H1 (cell line): ENCODE measurements around the gene REG1B. TPM values are rescaled to one million over a fixed set of nuclear protein-coding genes. Genes with fewer than 3 reads are reported as not detected.

ENCODE experiments used
- CTCF ChIA-PET: fragments of 300-600 bp; sonication (Branson Sonifier 250); formaldehyde crosslinking; loops from one replicate; lab custom pipeline; 2021; ENCODE audit not compliant: partially characterized antibody; lab: Charles Lee
- POLR2A ChIA-PET: fragments of 300-600 bp; sonication (Branson Sonifier 250); formaldehyde crosslinking; loops from one replicate; lab custom pipeline; 2021; ENCODE audit warnings: inconsistent platforms; ENCODE audit not compliant: partially characterized antibody; lab: Charles Lee
- DNase-seq, 2 experiments: peaks; one replicate each; pipeline versions ENCODE4 v3.0.0 to v3.0.0-alpha.2; 2010 to 2022; ENCODE audit warnings: low spot score in 2 of 2, low read depth in 1 of 2, mixed read lengths in 1 of 2
- FAIRE-seq: peaks from 2 replicates; lab custom pipeline; 2011; peaks lifted over from hg19 to GRCh38; lab: Jason Lieb, UNC
- H2AFZ ChIP-seq: 2 replicates; pipeline ENCODE4 v1.8.1; 2012; ENCODE audit warnings: low read length, inconsistent platforms
- H2AK5ac ChIP-seq: 2 replicates; pipeline ENCODE4 v1.6.1; 2013; ENCODE audit warnings: low read depth, low read length
- H2BK120ac ChIP-seq: replicated peaks from 2 replicates; pipeline ENCODE3; 2013; ENCODE audit warnings: low read depth, low read length, inconsistent platforms
- H2BK12ac ChIP-seq: 2 replicates; pipeline ENCODE4 v1.6.1; 2013; ENCODE audit warnings: low read depth, low read length
- H2BK15ac ChIP-seq: 2 replicates; pipeline ENCODE4 v1.6.1; 2013; ENCODE audit warnings: low read length
- H2BK20ac ChIP-seq: 2 replicates; pipeline ENCODE4 v1.6.1; 2013; ENCODE audit warnings: low read length
- H2BK5ac ChIP-seq: 2 replicates; pipeline ENCODE4 v1.6.1; 2013; ENCODE audit warnings: low read depth, low read length
- H3K14ac ChIP-seq: 2 replicates; pipeline ENCODE4 v1.6.1; 2013; ENCODE audit warnings: inconsistent platforms; ENCODE audit not compliant: insufficient read length
- H3K18ac ChIP-seq: 2 replicates; pipeline ENCODE4 v1.6.1; 2013; ENCODE audit warnings: low read length; ENCODE audit errors: extremely low read depth
- H3K23ac ChIP-seq: 2 replicates; pipeline ENCODE4 v1.6.1; 2013; ENCODE audit warnings: inconsistent platforms; ENCODE audit not compliant: insufficient read length
- H3K23me2 ChIP-seq: 2 replicates; pipeline ENCODE4 v1.6.1; 2013; ENCODE audit warnings: low read depth, low read length
- H3K27ac ChIP-seq: 2 replicates; pipeline ENCODE4 v1.6.1; 2011; ENCODE audit warnings: low read depth, low read length, inconsistent platforms
- H3K27me3 ChIP-seq, 4 experiments: replicated peaks in 1 of 4; 1 replicate in 1 of 4; 2 replicates in 3 of 4; pipeline versions ENCODE4 v1.6.1 to v1.8.1; 2011 to 2013; ENCODE audit warnings: low read length in 3 of 4, mild to moderate bottlenecking in 3 of 4, inconsistent platforms in 2 of 4, mixed read lengths in 2 of 4, moderate library complexity in 1 of 4; ENCODE audit not compliant: control insufficient read depth in 3 of 4, insufficient read depth in 3 of 4; ENCODE audit errors: extremely low read depth in 1 of 4
- H3K36me3 ChIP-seq, 4 experiments: 2 replicates each; pipeline versions ENCODE4 v1.6.1 to v1.8.1; 2011 to 2013; ENCODE audit warnings: mild to moderate bottlenecking in 4 of 4, low read length in 3 of 4, moderate library complexity in 2 of 4, control low read depth in 1 of 4, inconsistent platforms in 1 of 4; ENCODE audit not compliant: insufficient read depth in 4 of 4, control insufficient read depth in 2 of 4
- H3K4ac ChIP-seq: replicated peaks from 2 replicates; pipeline ENCODE3; 2013; ENCODE audit warnings: low read length, low read depth, mixed read lengths, inconsistent platforms; ENCODE audit not compliant: insufficient read length
- H3K4me1 ChIP-seq, 4 experiments: replicated peaks in 1 of 4; 1 replicate in 1 of 4; 2 replicates in 3 of 4; pipeline versions ENCODE4 v1.6.1 to v1.8.1; 2011 to 2013; ENCODE audit warnings: low read length in 3 of 4, inconsistent platforms in 2 of 4, mixed read lengths in 1 of 4; ENCODE audit not compliant: insufficient read depth in 4 of 4, control insufficient read depth in 3 of 4
- H3K4me2 ChIP-seq, 2 experiments: 2 replicates each; pipeline versions ENCODE4 v1.6.1 to v1.8.1; 2011 to 2013; ENCODE audit warnings: low read depth in 2 of 2, low read length in 2 of 2, control low read depth in 1 of 2, inconsistent platforms in 1 of 2, mild to moderate bottlenecking in 1 of 2; ENCODE audit not compliant: insufficient read depth in 1 of 2
- H3K4me3 ChIP-seq, 4 experiments: fragments of 200-600, 300-600 bp in 1 of 4; sonication (generic), shearing (Covaris generic), sonication (Bioruptor Twin) in 1 of 4; 2 replicates each; pipeline versions ENCODE4 v1.5.1 to v1.8.1; 2011 to 2016; ENCODE audit warnings: low read length in 4 of 4, low read depth in 3 of 4, control low read depth in 2 of 4, inconsistent platforms in 2 of 4, mild to moderate bottlenecking in 2 of 4, mixed read lengths in 1 of 4, moderate library complexity in 1 of 4; ENCODE audit not compliant: insufficient read depth in 2 of 4; ENCODE audit errors: extremely low read depth in 1 of 4
- H3K56ac ChIP-seq: replicated peaks from 2 replicates; pipeline ENCODE3; 2013; ENCODE audit warnings: low read depth, mild to moderate bottlenecking, mixed read lengths, low read length, inconsistent platforms; ENCODE audit not compliant: insufficient read length
- H3K79me1 ChIP-seq: 2 replicates; pipeline ENCODE4 v1.6.1; 2013; ENCODE audit warnings: low read depth, low read length, control low read depth
- H3K79me2 ChIP-seq, 2 experiments: 2 replicates each; pipeline versions ENCODE4 v1.6.1 to v1.8.1; 2012 to 2013; ENCODE audit warnings: low read length in 2 of 2, mild to moderate bottlenecking in 2 of 2, inconsistent platforms in 1 of 2; ENCODE audit not compliant: insufficient read depth in 2 of 2, control insufficient read depth in 1 of 2
- H3K9ac ChIP-seq, 4 experiments: replicated peaks in 1 of 4; 1 replicate in 1 of 4; 2 replicates in 3 of 4; pipeline versions ENCODE4 v1.6.1 to v1.8.1; 2011 to 2013; ENCODE audit warnings: low read depth in 3 of 4, low read length in 3 of 4, control low read depth in 2 of 4, mild to moderate bottlenecking in 2 of 4, moderate library complexity in 2 of 4, inconsistent platforms in 1 of 4; ENCODE audit errors: extremely low read depth in 1 of 4
- H3K9me3 ChIP-seq, 2 experiments: 2 replicates each; pipeline versions ENCODE4 v1.6.1 to v1.8.1; 2012 to 2013; ENCODE audit warnings: mild to moderate bottlenecking in 2 of 2, moderate library complexity in 2 of 2, control low read depth in 1 of 2, inconsistent platforms in 1 of 2, low read depth in 1 of 2, low read length in 1 of 2, mixed read lengths in 1 of 2; ENCODE audit not compliant: insufficient read depth in 2 of 2
- H4K20me1 ChIP-seq, 2 experiments: replicated peaks in 1 of 2; 2 replicates each; pipeline versions ENCODE3 to v1.8.1; 2011 to 2013; ENCODE audit warnings: inconsistent platforms in 2 of 2, low read length in 2 of 2, mild to moderate bottlenecking in 1 of 2; ENCODE audit not compliant: insufficient read depth in 2 of 2, control insufficient read depth in 1 of 2
- H4K5ac ChIP-seq: 2 replicates; pipeline ENCODE4 v1.6.1; 2013; ENCODE audit warnings: low read length, low read depth, mixed read lengths, inconsistent platforms; ENCODE audit not compliant: insufficient read length
- H4K8ac ChIP-seq: 2 replicates; pipeline ENCODE4 v1.8.0; 2013; ENCODE audit warnings: mild to moderate bottlenecking, moderate library complexity, low read length, inconsistent platforms; ENCODE audit not compliant: insufficient read depth; ENCODE audit errors: extremely low read depth
- H4K91ac ChIP-seq: replicated peaks from 2 replicates; pipeline ENCODE3; 2013; ENCODE audit warnings: low read length, mixed read lengths, inconsistent platforms; ENCODE audit not compliant: insufficient read length
- CBX8 ChIP-seq: fragments of 300-800, 300-1000 bp; sonication (generic); IDR thresholded peaks from 2 replicates; pipeline ENCODE4 v1.7.1; 2016; ENCODE audit warnings: low read depth, low read length, borderline replicate concordance
- CREB1 ChIP-seq: IDR thresholded peaks from 2 replicates; pipeline ENCODE4 v1.6.1; 2012; ENCODE audit warnings: inconsistent platforms
- CTCF ChIP-seq, 3 experiments: IDR thresholded peaks; 1 replicate in 2 of 3; 2 replicates in 1 of 3; pipeline versions ENCODE4 v1.5.1 to v1.6.1; 2011; ENCODE audit warnings: low read length in 3 of 3, mild to moderate bottlenecking in 3 of 3, inconsistent platforms in 2 of 3, low read depth in 1 of 3, moderate library complexity in 1 of 3; ENCODE audit not compliant: insufficient read depth in 1 of 3; ENCODE audit errors: control extremely low read depth in 1 of 3
- MAFK ChIP-seq: IDR thresholded peaks from 2 replicates; pipeline ENCODE4 v1.6.1; 2012; ENCODE audit warnings: low read depth, mild to moderate bottlenecking, improper control_type of control experiment, low read length
- PHF8 ChIP-seq: fragments of 200-600 bp; sonication (generic); conservative IDR thresholded peaks from 2 replicates; pipeline ENCODE4 v1.7.1; 2012; ENCODE audit warnings: low read depth, mild to moderate bottlenecking, inconsistent platforms, low read length, moderate library complexity
- RAD21 ChIP-seq, 2 experiments: IDR thresholded peaks in 1 of 2; conservative IDR thresholded peaks in 1 of 2; 2 replicates each; pipeline ENCODE4 v1.6.1; 2011; ENCODE audit warnings: low read depth in 2 of 2, low read length in 2 of 2, improper control_type of control experiment in 1 of 2, inconsistent platforms in 1 of 2, mild to moderate bottlenecking in 1 of 2, moderate library complexity in 1 of 2
- TCF12 ChIP-seq: IDR thresholded peaks from 2 replicates; pipeline ENCODE4 v1.6.1; 2011; ENCODE audit warnings: low read depth, mild to moderate bottlenecking, low read length
- USF2 ChIP-seq: IDR thresholded peaks from 2 replicates; pipeline ENCODE4 v1.6.1; 2011; ENCODE audit warnings: low read length, improper control_type of control experiment
- WGBS, 2 experiments: shearing (Covaris generic) in 1 of 2; methylation state at CpG; one replicate each; pipeline versions ENCODE4 v1.1.6 to v1.1.7; 2013 to 2015; ENCODE audit warnings: low lambda C conversion rate in 2 of 2, mixed read lengths in 2 of 2, inconsistent platforms in 1 of 2, low coverage in 1 of 2, missing lambda C conversion rate in 1 of 2; ENCODE audit not compliant: insufficient replicate concordance in 2 of 2, insufficient coverage in 1 of 2, insufficient read length in 1 of 2; ENCODE audit errors: extremely low coverage in 1 of 2, missing lambda C conversion rate in 1 of 2; 5-methylcytosine and 5-hydroxymethylcytosine counted together
- polyA plus RNA-seq, 7 experiments: library from polyadenylated mRNA; depleted of rRNA in 3 of 7; stranded (reverse) in 5 of 7; unstranded in 2 of 7; fragments of >200 nt in 5 of 7; fragments of 200-250 nt in 2 of 7; gene quantifications; 1 replicate in 5 of 7; 2 replicates in 1 of 7; 4 replicates in 1 of 7; pipeline versions ENCODE4 v1.2.1 to v1.2.3, GENCODE V29; 2011 to 2013; ENCODE audit warnings: missing spikeins in 2 of 7, mixed read lengths in 2 of 7
- total RNA-seq: library from RNA; stranded (reverse); fragmentation: NEBNext Ultra II Directional; extraction: Animal tissue kit (Norgen Biotek cat#: 25700); gene quantifications from 2 replicates; pipeline ENCODE4 v1.2.1, GENCODE V29; 2021

The REG1B gene
- total and polyA plus RNA-seq, 2 of the 8 experiments (the other 6 are each of a cell fraction or from before 2014, with no cell fraction given) = not detected

- Histone ChIP-seq H3K4me3 (no peak overlapping the region), H2BK12ac (no peak overlapping the region), H2AK5ac (no peak overlapping the region), H3K4ac (no peak overlapping the region), H3K56ac (no peak overlapping the region), H3K79me1 (no peaks in the 10 kb centered on the region), H2BK5ac (no peak overlapping the region), H3K36me3 (no peaks in the 10 kb centered on the region), H3K27me3 (no peaks in the 10 kb centered on the region), H4K20me1 (no peaks in the 10 kb centered on the region), H4K5ac (no peak overlapping the region), H2AFZ (no peak overlapping the region), H3K9ac (no peak overlapping the region), H2BK120ac (no peak overlapping the region), H3K23ac (no peak overlapping the region), H3K9me3 (peaks cover 9 to 11% of the 10 kb centered on the region in 2 experiments; a peak in 3 of 4 replicates), H3K14ac (no peak overlapping the region), H3K79me2 (no peaks in the 10 kb centered on the region), H3K4me2 (no peak overlapping the region), H3K27ac (no peak overlapping the region), H2BK15ac (no peak overlapping the region), H3K18ac (no peak overlapping the region), H2BK20ac (no peak overlapping the region), H3K23me2 (peaks cover under 1% of the 10 kb centered on the region; the same call in 1 of the 2 replicates), H4K8ac (no peak overlapping the region), H3K4me1 (no peaks in the 10 kb centered on the region), H4K91ac (no peak overlapping the region)
- ChIA-PET POLR2A (no interaction called here), CTCF (no interaction called here)
- no peak for TF ChIP-seq RAD21 (IDR thresholded peaks at IDR 0.05 in 1 of 2, conservative IDR thresholded peaks at IDR 0.05 in 1 of 2; ENCODE audit: low read depth in 2 of 2, low read length in 2 of 2)
- no peak for TF ChIP-seq CREB1
- no peak for TF ChIP-seq MAFK
- TF ChIP-seq USF2 = no peak
- no peak for TF ChIP-seq CBX8
- no peak for TF ChIP-seq CTCF (IDR thresholded peaks at IDR 0.05; ENCODE audit: control extremely low read depth in 1 of 3, insufficient read depth in 1 of 3, low read depth in 1 of 3, low read length in 3 of 3)
- no peak for TF ChIP-seq PHF8
- TF ChIP-seq TCF12 = no peak
- WGBS, 2 experiments = 94% methylated on average over 2 of the region's 2 CpGs; no CpG with 5 or more reads in 1 of the 2 experiments
- DNase-seq = no peak
- FAIRE-seq = no peak
Observed at GRCh38 chr2:79103214-79103613, 15.4 kb upstream of the REG1B start.
